Measurements from ENCODE around the gene GAB2. TPM values are rescaled to one million over a fixed set of nuclear protein-coding genes. Genes with fewer than 3 reads are reported as not detected.

The GAB2 gene
- total and polyA plus RNA-seq, 2 of the 13 experiments (the other 11 are each of a cell fraction or from before 2014, with no cell fraction given): 4.1 to 8.6 TPM

DNA sequence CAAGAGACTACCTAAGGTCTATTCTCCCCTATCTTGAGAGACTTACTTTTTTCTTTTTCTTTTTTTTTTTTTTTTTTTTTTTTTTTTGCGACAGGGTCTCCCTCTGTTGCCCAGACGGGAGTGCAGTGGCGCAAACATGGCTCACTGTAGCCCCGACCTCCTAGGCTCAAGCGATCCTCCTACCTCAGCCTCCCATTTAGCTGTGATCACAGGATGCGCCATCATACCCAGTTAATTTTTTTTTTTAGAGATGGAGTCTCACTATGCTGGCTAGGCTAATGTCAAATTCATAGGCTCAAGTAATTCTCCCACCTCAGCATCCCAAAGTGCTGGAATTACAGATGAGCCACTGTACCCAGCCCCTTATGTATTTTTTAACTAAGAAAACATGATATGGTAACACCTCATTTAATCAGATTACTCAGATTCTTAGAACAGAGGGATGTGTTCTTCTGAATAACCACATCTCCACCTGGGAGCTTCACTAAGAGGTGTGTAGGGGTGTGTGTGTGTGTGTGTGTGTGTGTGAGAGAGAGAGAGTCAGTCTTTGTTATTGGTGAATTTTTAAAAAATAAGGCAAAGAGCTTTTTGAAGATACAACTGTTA is 126.0 kb downstream of the GAB2 start (continued):
- TF ChIP-seq, protein P1, sequence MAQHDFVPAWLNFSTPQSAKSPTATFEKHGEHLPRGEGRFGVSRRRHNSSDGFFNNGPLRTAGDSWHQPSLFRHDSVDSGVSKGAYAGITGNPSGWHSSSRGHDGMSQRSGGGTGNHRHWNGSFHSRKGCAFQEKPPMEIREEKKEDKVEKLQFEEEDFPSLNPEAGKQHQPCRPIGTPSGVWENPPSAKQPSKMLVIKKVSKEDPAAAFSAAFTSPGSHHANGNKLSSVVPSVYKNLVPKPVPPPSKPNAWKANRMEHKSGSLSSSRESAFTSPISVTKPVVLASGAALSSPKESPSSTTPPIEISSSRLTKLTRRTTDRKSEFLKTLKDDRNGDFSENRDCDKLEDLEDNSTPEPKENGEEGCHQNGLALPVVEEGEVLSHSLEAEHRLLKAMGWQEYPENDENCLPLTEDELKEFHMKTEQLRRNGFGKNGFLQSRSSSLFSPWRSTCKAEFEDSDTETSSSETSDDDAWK (CRISPR knock-in tag; IDR thresholded peaks at IDR 0.05): no peak
- TF ChIP-seq ZNF749 (CRISPR knock-in tag; IDR thresholded peaks at IDR 0.05; ENCODE audit: borderline replicate concordance): no peak

GRCh38 chr11:78290293-78291176 is 127.1 kb downstream of the GAB2 start:
- Histone ChIP-seq H2AFZ (ENCODE audit: low read length) (no peak overlapping the region), H3K4me2 (ENCODE audit: low read depth, low read length) (peak overlapping the region; percentile 73), H3K9ac (ENCODE audit: insufficient read depth, low read depth, low read length) (peak overlapping the region; percentile 57; the same call in 1 of the 2 replicates), H3K36me3 (replicated peaks in 1 of 2; ENCODE audit: control insufficient read depth in 1 of 2, insufficient read depth in 2 of 2, low read length in 2 of 2) (no peaks in the 10 kb centered on the region), H3K79me2 (ENCODE audit: insufficient read depth, low read length) (peaks cover 3% of the 10 kb centered on the region), H4K20me1 (ENCODE audit: insufficient read depth, low read length) (no peaks in the 10 kb centered on the region), H3K27ac (ENCODE audit: extremely low read length, insufficient read depth, low read length) (peak overlapping the region; percentile 83), H3K9me3 (ENCODE audit: low read length) (peaks cover 7% of the 10 kb centered on the region), H3K4me3 (replicated peaks in 1 of 3; ENCODE audit: insufficient read depth in 1 of 3, low read depth in 2 of 3, low read length in 3 of 3) (peak overlapping the region; percentile 18 to 42 (median 23); a peak in 4 of 6 replicates), H3K27me3 (ENCODE audit: control insufficient read depth in 1 of 2, insufficient read depth in 2 of 2, low read length in 2 of 2) (no peaks in the 10 kb centered on the region), H3K4me1 (ENCODE audit: insufficient read depth, low read length) (peaks cover 54% of the 10 kb centered on the region)
- intact Hi-C loops (cut with micrococcal nuclease; ENCODE audit: unreplicated experiment): no loop called here
- ChIA-PET CTCF (ENCODE audit: low intra/inter-chr PET ratio, low total read pairs) (no interaction called here), POLR2A (interaction anchor here (1.3 kb wide), 1 partner anchor 9 kb away, joined by 3 read pairs; no protein-coding TSS in a partner anchor)
- BruUV-seq (replicated peaks): TSS peak; percentile 99
- 10% methylated on average over 6 of the region's 6 CpGs for WGBS (ENCODE audit: low lambda C conversion rate)
- in situ Hi-C loops (cut with HindIII; ENCODE audit: extremely low pct_ligation_motif_present, low pct_unique_long_range_greater_than_20kb): no loop called here
- FAIRE-seq: peak; percentile 93
- peak; percentile 98 for ATAC-seq
- DNase-seq (ENCODE audit: low spot score): peak; percentile 97
- TF ChIP-seq, protein P2, sequence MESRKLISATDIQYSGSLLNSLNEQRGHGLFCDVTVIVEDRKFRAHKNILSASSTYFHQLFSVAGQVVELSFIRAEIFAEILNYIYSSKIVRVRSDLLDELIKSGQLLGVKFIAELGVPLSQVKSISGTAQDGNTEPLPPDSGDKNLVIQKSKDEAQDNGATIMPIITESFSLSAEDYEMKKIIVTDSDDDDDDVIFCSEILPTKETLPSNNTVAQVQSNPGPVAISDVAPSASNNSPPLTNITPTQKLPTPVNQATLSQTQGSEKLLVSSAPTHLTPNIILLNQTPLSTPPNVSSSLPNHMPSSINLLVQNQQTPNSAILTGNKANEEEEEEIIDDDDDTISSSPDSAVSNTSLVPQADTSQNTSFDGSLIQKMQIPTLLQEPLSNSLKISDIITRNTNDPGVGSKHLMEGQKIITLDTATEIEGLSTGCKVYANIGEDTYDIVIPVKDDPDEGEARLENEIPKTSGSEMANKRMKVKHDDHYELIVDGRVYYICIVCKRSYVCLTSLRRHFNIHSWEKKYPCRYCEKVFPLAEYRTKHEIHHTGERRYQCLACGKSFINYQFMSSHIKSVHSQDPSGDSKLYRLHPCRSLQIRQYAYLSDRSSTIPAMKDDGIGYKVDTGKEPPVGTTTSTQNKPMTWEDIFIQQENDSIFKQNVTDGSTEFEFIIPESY (CRISPR knock-in tag; IDR thresholded peaks at IDR 0.05): peak; percentile 90
- TF ChIP-seq ZFP37 (CRISPR knock-in tag; IDR thresholded peaks at IDR 0.05; ENCODE audit: borderline replicate concordance): no peak
- TF ChIP-seq RCOR2 (CRISPR knock-in tag; IDR thresholded peaks at IDR 0.05): peak; percentile 97
- TF ChIP-seq BORCS8-MEF2B (CRISPR knock-in tag; IDR thresholded peaks at IDR 0.05): no peak
- TF ChIP-seq SIN3A (IDR thresholded peaks at IDR 0.05; ENCODE audit: borderline replicate concordance, low read depth, low read length): peak; percentile 67; the same call in 1 of the 2 replicates
- TF ChIP-seq ZNF160 (CRISPR knock-in tag; IDR thresholded peaks at IDR 0.05): no peak
- TF ChIP-seq ZSCAN29 (CRISPR knock-in tag; conservative IDR thresholded peaks at IDR 0.05): 0 out of 2 replicates have a peak, but pooled peaks have one; percentile 73
- TF ChIP-seq NR2F1 (CRISPR knock-in tag; IDR thresholded peaks at IDR 0.05): peak; percentile 95
- peak; percentile 84; the same call in 1 of the 2 replicates for TF ChIP-seq EHMT2 (IDR thresholded peaks at IDR 0.05; ENCODE audit: borderline replicate concordance, low read depth, low read length)
- TF ChIP-seq LCORL (IDR thresholded peaks at IDR 0.05): no peak
- TF ChIP-seq LCORL (CRISPR knock-in tag; IDR thresholded peaks at IDR 0.05): peak; percentile 77
- TF ChIP-seq PATZ1 (CRISPR knock-in tag; IDR thresholded peaks at IDR 0.05): peak; percentile 87
- peak; percentile 96 for TF ChIP-seq ISL2 (CRISPR knock-in tag; IDR thresholded peaks at IDR 0.05)
- peak; percentile 83; the same call in 1 of the 2 replicates for TF ChIP-seq YEATS2 (CRISPR knock-in tag; IDR thresholded peaks at IDR 0.05; ENCODE audit: borderline replicate concordance)
